ENCODE data around the gene CD27. TPM values are rescaled to one million over a fixed set of nuclear protein-coding genes. Genes with fewer than 3 reads are reported as not detected.

The CD27 gene
- total RNA-seq, 1 donor from 2014 or later = not detected

DNA sequence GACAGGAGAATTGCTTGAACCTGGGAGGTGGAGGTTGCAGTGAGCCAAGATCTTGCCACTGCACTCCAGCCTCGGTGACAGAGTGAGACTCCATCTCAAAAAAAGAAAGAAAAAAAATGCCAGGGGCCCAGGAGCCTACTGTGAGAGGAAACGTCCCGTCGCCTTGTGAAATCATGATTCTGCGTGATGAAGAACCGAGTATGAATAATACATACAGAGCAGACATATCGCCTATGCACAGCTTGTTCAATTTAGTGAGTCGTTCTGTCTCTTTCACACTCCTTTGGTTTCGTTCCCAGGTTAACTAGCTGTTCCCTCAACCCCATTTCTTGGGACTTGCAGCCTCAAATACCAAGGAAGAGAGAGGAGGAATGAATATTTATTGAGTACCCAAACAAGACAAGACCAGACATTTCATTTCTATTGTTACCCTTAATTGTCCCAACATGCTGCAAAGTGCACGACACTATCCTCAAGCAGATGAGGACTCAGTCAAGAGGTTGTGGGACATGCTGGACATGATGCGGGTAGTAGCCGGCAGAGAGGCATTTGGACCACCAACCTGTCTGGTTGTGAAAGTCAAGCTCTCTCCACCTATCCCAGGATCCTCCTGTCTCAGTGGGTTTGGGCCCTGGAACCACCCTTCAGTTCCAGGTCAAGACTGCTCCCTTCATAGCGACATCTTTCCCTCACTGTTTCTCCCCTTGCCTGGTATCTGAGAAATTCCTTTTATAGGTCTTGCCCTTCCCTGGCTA, 8.6 kb upstream of the CD27 start:
- Mint-ChIP-seq H3K4me1 (ENCODE audit: low read depth) (peaks cover 4% of the 10 kb centered on the region), H3K27ac (ENCODE audit: unreplicated experiment) (no peak overlapping the region), H3K9me3 (ENCODE audit: low read depth) (no peaks in the 10 kb centered on the region), H3K27me3 (ENCODE audit: low read depth) (no peaks in the 10 kb centered on the region), H3K4me3 (ENCODE audit: unreplicated experiment) (no peak overlapping the region), H3K36me3 (ENCODE audit: low read depth) (no peaks in the 10 kb centered on the region)
- TF ChIP-seq, protein P1, sequence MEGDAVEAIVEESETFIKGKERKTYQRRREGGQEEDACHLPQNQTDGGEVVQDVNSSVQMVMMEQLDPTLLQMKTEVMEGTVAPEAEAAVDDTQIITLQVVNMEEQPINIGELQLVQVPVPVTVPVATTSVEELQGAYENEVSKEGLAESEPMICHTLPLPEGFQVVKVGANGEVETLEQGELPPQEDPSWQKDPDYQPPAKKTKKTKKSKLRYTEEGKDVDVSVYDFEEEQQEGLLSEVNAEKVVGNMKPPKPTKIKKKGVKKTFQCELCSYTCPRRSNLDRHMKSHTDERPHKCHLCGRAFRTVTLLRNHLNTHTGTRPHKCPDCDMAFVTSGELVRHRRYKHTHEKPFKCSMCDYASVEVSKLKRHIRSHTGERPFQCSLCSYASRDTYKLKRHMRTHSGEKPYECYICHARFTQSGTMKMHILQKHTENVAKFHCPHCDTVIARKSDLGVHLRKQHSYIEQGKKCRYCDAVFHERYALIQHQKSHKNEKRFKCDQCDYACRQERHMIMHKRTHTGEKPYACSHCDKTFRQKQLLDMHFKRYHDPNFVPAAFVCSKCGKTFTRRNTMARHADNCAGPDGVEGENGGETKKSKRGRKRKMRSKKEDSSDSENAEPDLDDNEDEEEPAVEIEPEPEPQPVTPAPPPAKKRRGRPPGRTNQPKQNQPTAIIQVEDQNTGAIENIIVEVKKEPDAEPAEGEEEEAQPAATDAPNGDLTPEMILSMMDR (IDR thresholded peaks at IDR 0.05) = no peak
- DNase-seq (ENCODE audit: low spot score) = no peak

DNA sequence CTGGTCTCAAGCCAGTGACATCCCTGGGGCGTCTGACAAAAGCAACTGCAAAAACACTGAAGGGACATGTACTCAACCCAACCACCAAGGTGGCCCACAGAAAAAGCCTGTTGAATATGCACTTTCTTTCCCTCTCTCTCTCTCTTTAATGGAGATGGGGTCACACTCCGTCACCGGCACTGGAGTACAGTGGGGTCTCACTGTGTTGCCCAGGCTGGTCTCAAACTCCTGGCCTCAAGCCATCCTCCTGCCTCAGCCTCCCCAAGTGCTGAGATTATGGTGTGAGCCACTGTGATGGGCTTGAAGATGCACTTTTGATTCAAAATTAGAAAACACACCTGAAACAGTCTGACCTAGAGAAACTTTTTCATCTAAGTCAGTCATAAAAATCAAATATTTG, 7.2 kb upstream of the CD27 start:
- Mint-ChIP-seq H3K36me3 (ENCODE audit: low read depth) (no peaks in the 10 kb centered on the region), H3K4me1 (ENCODE audit: low read depth) (no peaks in the 10 kb centered on the region), H3K4me3 (ENCODE audit: unreplicated experiment) (no peak overlapping the region), H3K9me3 (ENCODE audit: low read depth) (no peaks in the 10 kb centered on the region), H3K27me3 (ENCODE audit: low read depth) (no peaks in the 10 kb centered on the region), H3K27ac (ENCODE audit: unreplicated experiment) (no peak overlapping the region)
- DNase-seq (ENCODE audit: low spot score) = no peak
- TF ChIP-seq, protein P1 (IDR thresholded peaks at IDR 0.05) = no peak

- DNase-seq (ENCODE audit: low spot score) = no peak
- H3K27ac Mint-ChIP-seq (ENCODE audit: unreplicated experiment) = no peak overlapping the region
- no peak overlapping the region for H3K4me3 Mint-ChIP-seq (ENCODE audit: unreplicated experiment)
- TF ChIP-seq, protein P1 (IDR thresholded peaks at IDR 0.05) = no peak
- no peaks in the 10 kb centered on the region for H3K36me3 Mint-ChIP-seq (ENCODE audit: low read depth)
- no peaks in the 10 kb centered on the region for H3K4me1 Mint-ChIP-seq (ENCODE audit: low read depth)
- no peaks in the 10 kb centered on the region for H3K9me3 Mint-ChIP-seq (ENCODE audit: low read depth)
- no peaks in the 10 kb centered on the region for H3K27me3 Mint-ChIP-seq (ENCODE audit: low read depth)
Measured at GRCh38 chr12:6438345-6438744, 6.4 kb upstream of the CD27 start.

DNA sequence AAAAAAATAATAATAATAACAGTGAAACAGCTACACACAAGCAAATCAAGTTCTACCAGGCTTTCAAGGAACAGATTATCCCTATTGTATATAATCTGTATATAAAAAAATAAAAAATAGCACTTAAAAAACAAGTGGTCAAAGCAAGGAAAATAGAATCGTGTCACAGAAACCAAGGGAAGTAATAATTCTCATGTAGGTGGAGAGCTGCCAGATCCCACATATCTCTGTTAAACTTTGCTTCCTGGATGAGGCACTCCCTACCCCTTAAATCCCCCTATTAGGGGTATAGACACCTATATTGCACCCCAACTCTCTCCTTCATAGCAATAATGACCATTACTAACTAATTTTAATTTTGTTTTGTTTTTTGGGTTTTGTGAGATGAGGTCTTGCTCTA, 4.4 kb upstream of the CD27 start:
- TF ChIP-seq, protein P1 (IDR thresholded peaks at IDR 0.05) = no peak

GRCh38 chr12:6442836-6443235, 1.9 kb upstream of the CD27 start:
- Mint-ChIP-seq H3K36me3 (ENCODE audit: low read depth) (peaks cover 5% of the 10 kb centered on the region), H3K9me3 (ENCODE audit: low read depth) (no peaks in the 10 kb centered on the region), H3K4me1 (ENCODE audit: low read depth) (no peaks in the 10 kb centered on the region), H3K27ac (ENCODE audit: unreplicated experiment) (no peak overlapping the region), H3K4me3 (ENCODE audit: unreplicated experiment) (no peak overlapping the region), H3K27me3 (ENCODE audit: low read depth) (no peaks in the 10 kb centered on the region)
- TF ChIP-seq, protein P1 (IDR thresholded peaks at IDR 0.05) = no peak
- DNase-seq (ENCODE audit: low spot score) = no peak

More for the DNA sequence above, 4.4 kb upstream of the CD27 start:
- Mint-ChIP-seq H3K9me3 (ENCODE audit: low read depth) (no peaks in the 10 kb centered on the region), H3K27ac (ENCODE audit: unreplicated experiment) (no peak overlapping the region), H3K4me1 (ENCODE audit: low read depth) (no peaks in the 10 kb centered on the region), H3K36me3 (ENCODE audit: low read depth) (peaks cover under 1% of the 10 kb centered on the region), H3K27me3 (ENCODE audit: low read depth) (no peaks in the 10 kb centered on the region), H3K4me3 (ENCODE audit: unreplicated experiment) (no peak overlapping the region)
- DNase-seq (ENCODE audit: low spot score) = no peak
